GM18511 (cell line): ENCODE results near the gene MCC.

Experiments used
- ATAC-seq: cut with Tn5 transposase; IDR thresholded peaks from one replicate; pipeline ENCODE4 v1.9.1; 2021; ENCODE audit warnings: mild to moderate bottlenecking, moderate library complexity; ENCODE audit not compliant: unreplicated experiment

The MCC gene

GRCh38 chr5:113230711-113231652 lies 257.3 kb downstream of the MCC start:
- no peak for ATAC-seq

- ATAC-seq, result no peak
These were observed 260.5 kb downstream of the MCC start for GRCh38 chr5:113227798-113228197.

GRCh38 chr5:113226116-113226736 lies 262.0 kb downstream of the MCC start:
- ATAC-seq, result no peak

- ATAC-seq, result no peak
These were observed 263.0 kb downstream of the MCC start for GRCh38 chr5:113225259-113225658.

GRCh38 chr5:113224605-113225065 lies 263.6 kb downstream of the MCC start:
- ATAC-seq, result no peak

- ATAC-seq, result no peak
These were observed 264.2 kb downstream of the MCC start for GRCh38 chr5:113223831-113224604.

GRCh38 chr5:113223315-113223714 lies 264.9 kb downstream of the MCC start:
- ATAC-seq, result no peak

GRCh38 chr5:113221294-113222176 lies 266.7 kb downstream of the MCC start:
- ATAC-seq, result no peak

- ATAC-seq, result no peak
These were observed 268.6 kb downstream of the MCC start for GRCh38 chr5:113219695-113220094.

- ATAC-seq, result no peak
These were observed 269.2 kb downstream of the MCC start for GRCh38 chr5:113218906-113219517.

GRCh38 chr5:113218200-113218599 lies 270.1 kb downstream of the MCC start:
- ATAC-seq, result no peak

GRCh38 chr5:113217619-113218184 lies 270.6 kb downstream of the MCC start:
- no peak for ATAC-seq

- ATAC-seq, result no peak
These were observed 271.7 kb downstream of the MCC start for GRCh38 chr5:113216545-113216944.

- no peak for ATAC-seq
These were observed 272.7 kb downstream of the MCC start for GRCh38 chr5:113215401-113216060.

GRCh38 chr5:113214606-113215323 lies 273.5 kb downstream of the MCC start:
- ATAC-seq, result no peak

GRCh38 chr5:113213551-113214425 lies 274.5 kb downstream of the MCC start:
- ATAC-seq, result no peak

GRCh38 chr5:113212244-113212920 lies 275.9 kb downstream of the MCC start:
- ATAC-seq, result no peak
